Islet of Langerhans (tissue), 1 donor: ENCODE data around the gene TMX4.

Source experiments
- FAIRE-seq: peaks from one replicate; lab custom pipeline; 2011; peaks lifted over from hg19 to GRCh38; lab: Jason Lieb, UNC

Gene TMX4

GRCh38 chr20:8018958-8019245 lies 659 bp downstream of the TMX4 start:
- FAIRE-seq, result no peak

- FAIRE-seq, result no peak
Measured at GRCh38 chr20:8012724-8013123, 6.8 kb downstream of the TMX4 start.

DNA sequence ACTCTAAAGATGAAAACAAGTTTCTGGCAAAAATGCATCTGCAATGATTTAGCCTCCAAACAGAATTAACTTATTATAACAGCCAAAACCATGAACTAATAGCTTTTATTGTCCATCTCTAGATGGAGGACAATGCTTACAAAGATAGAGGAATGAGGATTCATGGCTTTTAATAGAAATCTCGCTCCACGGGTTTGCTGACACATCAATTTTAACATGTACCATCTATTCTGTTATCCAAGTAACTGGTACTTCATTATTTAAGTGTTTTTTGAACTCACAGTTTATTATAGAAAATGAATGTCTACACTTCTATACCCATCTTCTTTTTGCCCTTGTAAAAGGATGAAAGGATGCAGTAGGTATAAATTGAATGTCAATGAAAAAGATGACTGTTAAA lies 10.8 kb downstream of the TMX4 start:
- no peak for FAIRE-seq

GRCh38 chr20:8007490-8007889 lies 12.1 kb downstream of the TMX4 start:
- no peak for FAIRE-seq

DNA sequence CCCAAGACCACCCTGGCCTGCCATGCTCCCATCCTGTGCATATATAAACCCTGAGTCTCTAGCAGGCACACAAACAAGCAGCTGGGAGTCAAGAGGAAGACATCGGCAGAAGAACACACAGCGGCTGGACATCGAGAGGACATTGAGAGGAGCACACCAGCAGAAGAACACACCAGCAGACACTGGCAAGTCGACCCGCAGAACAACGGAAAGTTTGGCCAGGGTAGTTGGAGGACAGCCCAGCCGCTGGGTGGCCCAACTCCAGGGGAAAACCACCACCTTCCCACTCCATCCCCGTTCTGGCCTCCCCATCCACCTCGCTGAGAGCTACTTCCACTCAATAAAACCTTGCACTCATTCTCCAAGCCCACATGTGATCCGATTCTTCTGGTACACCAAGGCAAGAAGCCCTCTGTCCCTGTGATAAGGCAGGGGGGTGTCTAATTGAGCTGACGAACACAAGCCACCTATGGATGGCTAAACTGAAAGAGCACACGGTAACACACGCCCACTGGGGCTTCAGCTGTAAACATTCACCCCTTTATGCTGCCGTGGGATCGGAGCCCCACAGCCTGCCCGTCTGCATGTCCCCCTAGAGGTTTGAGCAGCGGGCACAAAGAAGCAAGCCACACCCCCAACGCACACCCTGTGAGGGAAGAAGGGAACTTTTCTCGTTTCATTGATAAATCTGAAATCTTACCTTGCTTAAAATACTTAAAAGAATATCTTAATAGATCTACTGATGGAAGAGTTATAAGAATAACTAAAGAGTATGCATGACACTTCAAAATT lies 13.8 kb downstream of the TMX4 start:
- no peak for FAIRE-seq

DNA sequence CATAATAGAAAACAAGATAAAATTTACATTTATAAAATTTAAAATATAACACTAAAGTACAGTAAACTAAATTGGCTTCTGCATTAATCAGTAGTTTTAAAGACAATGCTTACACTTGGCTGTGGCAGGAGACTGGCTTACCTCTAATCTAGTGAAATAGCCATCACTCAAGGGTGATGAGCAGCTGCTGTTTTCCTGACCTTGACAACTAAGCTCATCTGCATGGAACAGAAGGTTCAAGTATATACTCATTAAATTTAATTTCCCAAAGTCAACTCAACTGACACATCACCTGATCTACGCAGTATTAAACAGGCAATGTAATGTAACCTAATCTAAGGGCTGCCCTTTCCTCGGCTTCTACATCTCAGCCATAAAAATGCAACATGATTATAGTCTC lies 14.5 kb downstream of the TMX4 start:
- FAIRE-seq, result no peak

GRCh38 chr20:8002056-8002455 lies 17.5 kb downstream of the TMX4 start:
- no peak for FAIRE-seq

DNA sequence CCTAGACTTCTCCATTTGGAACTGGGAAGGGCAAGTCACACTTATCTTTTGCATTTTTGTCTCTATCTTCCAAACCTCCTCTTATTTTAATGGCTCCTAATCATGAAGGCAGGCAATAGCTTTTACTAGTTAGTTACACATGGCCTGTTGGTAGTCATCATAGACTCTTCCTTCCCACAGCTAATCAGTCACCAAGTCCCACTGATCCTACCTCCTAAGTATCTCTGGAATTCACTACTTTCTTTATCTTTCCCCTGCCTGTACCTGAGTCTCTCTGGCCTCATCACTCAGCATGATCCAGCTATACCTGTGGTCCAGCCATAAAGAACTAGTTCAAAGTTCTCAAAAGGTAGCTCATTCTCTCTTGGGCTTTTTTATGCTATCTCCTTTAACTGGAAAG lies 18.8 kb downstream of the TMX4 start:
- FAIRE-seq, result no peak

DNA sequence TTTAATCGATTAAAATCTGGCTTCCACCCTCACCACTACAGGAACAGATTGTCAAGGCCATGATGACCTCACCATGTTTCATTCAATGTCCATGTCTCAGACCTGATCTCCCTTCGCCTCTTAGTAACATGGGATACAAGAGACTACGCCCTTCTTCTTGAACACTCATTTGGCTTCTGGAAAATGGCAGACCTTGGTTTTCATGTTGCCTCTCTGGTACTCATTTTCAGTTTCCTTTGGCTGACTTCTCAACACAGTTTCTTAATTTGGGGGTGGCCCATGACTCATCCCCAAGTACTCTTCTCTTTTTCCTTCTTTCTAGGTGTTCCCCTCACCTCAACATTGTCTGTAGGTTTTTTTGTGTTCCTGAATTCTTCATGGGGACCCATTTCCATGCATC lies 22.7 kb downstream of the TMX4 start:
- FAIRE-seq, result no peak

GRCh38 chr20:7994809-7995208 lies 24.8 kb downstream of the TMX4 start:
- no peak for FAIRE-seq

DNA sequence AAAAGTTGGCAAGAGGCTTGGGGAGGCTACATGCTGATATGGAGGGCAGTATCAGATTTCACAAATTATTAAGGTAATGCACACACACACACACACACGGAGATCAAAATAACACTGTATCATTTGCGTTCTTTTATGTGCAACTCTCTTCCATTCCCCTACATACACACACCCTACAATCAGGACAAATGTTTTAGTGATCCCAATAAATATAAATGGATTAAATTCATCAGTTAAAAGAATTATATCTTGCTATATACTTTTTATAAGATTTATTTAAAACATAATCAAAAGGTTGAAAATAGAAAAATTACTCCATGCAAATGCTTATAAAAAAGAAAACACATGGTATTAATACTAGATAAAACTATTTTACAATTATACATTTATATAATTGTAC lies 25.9 kb downstream of the TMX4 start:
- FAIRE-seq, result peak; percentile 56

GRCh38 chr20:7993238-7993637 lies 26.3 kb downstream of the TMX4 start:
- FAIRE-seq, result peak; percentile 83

DNA sequence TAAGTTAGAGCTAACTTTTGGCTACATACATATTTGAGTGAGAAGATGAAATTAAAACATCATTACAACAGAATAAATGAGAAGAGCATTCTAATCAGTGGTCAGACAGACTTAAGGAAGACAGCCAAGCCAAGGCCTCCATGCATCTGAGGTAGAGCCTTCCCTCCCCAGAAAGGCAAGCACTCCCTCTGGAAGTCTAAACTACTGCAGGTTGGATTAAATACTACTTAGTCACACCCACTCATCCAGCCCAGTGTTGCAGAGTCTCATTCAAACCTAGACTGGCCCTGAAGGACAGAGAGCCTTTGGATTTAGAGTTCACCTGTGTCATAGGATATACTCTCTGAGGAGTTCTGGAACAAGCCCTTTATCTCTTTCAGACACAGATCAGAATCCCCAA lies 29.2 kb downstream of the TMX4 start:
- no peak for FAIRE-seq

DNA sequence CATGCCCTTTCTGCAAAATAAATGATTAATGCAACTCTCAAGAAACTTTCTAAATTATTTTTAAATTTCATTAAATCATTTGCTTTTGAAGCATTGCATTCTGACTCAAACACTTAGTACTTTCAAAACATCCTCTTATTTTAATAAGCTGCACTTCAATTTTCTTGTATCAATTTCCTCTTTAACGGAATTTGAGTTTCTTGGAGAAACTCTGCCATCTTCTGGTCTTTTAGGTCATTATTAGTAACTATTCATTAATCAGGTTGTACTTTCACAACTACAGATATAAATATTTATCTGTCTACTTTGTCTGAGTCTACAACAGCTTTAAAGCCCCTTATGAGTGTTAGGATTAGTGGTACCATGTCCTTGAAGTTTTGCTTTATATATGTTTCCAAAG lies 30.2 kb downstream of the TMX4 start:
- FAIRE-seq, result peak; percentile 78

DNA sequence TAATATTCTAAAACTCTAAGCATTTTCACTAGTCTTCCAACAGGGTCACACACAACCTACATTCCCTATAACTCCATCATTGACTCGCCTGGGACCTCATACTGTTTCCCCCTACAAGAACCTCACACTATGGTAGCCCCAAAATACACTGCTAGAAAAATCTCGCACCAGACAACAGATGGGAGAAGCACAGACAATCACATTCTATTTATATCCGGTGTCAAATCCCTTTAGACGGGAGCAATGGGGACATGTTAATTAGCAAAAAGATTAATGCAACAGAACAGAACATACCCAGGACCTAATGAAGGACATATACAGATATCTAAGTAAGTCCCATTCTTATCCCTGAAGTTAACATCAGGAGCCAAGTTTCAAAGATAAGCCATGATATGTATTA lies 33.6 kb downstream of the TMX4 start:
- no peak for FAIRE-seq

DNA sequence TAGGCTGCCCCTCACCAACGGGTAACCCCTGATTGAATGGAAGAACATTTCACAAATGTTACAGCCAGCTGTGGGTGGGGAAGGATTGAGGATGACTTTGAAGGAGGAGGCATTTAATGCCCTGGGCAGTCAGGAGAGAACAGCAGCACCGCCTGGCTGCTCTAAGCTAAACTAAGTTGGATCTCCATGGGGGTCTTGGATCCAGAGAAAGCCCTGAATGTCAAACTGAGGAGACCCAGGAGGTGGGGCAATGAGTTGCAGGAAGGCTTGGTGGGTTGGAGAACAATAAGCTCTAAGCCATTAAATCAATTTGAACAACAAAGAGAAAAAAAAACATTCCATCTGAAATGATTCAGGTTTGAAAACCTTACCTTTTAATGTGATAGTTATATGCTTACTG lies 35.4 kb downstream of the TMX4 start:
- FAIRE-seq, result no peak

DNA sequence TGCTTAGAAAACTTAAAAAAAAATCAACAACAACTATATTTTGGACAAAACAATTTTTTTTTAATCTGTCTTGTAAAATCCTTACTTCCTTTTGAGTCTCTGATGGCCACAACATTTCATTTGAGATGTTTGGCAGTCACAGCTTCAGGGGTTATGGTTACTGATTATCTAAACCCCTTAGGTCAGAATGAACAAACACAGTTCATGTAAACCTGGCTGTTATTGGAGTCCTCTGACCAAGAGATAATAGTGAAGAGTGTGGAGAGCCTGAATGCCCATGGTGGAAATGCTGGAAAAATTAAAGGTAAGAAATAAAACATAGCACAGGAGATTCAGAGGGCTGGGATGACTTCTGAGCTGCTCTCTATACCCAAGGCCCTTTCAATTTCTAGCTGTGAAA lies 38.2 kb downstream of the TMX4 start:
- no peak for FAIRE-seq

GRCh38 chr20:7980332-7981046 lies 39.1 kb downstream of the TMX4 start:
- peak; percentile 93 for FAIRE-seq

GRCh38 chr20:7977709-7978108 lies 41.9 kb downstream of the TMX4 start:
- peak; percentile 61 for FAIRE-seq

GRCh38 chr20:7975851-7976414 lies 43.6 kb downstream of the TMX4 start:
- no peak for FAIRE-seq

- no peak for FAIRE-seq
Measured at GRCh38 chr20:7974785-7975435, 44.7 kb downstream of the TMX4 start.

- no peak for FAIRE-seq
Measured at GRCh38 chr20:7971536-7972280, 47.9 kb downstream of the TMX4 start.
